SH-SY5Y (cell line): Measurements from ENCODE around the gene ZBTB17.

Experiments
- GATA2 ChIP-seq: IDR thresholded peaks from 2 replicates; pipeline ENCODE4 v1.6.1; 2011; ENCODE audit warnings: mild to moderate bottlenecking, low read depth, low read length
- GATA3 ChIP-seq: IDR thresholded peaks from 2 replicates; pipeline ENCODE4 v1.6.1; 2011; ENCODE audit warnings: low read depth, mild to moderate bottlenecking, low read length, moderate library complexity

ZBTB17 gene

DNA sequence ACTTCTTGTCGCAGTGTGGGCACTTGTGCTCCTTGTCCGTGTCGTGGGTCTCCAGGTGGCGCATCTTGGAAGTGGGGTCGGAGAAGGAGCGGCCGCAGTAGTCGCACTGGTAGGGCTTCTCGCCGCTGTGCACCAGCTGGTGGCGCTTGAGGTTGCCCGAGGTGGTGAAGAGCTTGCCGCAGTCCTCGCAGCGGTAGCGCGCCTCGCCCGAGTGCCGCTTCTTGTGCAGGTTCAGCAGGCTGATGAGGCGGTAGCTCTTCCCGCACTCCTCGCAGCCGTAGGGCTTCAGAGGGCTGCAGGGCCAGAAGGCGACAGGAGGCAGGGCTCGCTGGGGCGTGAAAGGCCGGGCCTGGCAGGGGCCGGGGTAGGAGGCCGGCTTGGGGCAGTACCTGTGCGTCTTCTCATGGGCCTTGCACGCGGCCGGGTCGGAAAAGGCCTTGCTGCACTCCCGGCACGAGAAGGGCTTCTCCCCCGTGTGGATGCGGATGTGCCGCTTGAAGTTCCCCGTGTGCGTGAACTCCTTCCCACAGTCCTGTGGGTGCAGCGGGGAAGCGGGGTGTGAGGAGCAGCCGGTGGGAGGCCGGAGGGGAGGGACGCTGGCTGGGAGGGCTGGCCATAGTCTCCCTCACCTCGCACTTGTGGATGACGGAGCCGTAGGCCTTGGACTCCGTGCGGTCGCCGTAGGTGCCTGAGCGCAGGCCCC, 31.4 kb downstream of the ZBTB17 start:
- TF ChIP-seq GATA2 (no peak), GATA3 (no peak)

GRCh38 chr1:15943992-15944307, 32.0 kb downstream of the ZBTB17 start:
- no peak for TF ChIP-seq GATA2
- TF ChIP-seq GATA3, result no peak

- no peak for TF ChIP-seq GATA3
- TF ChIP-seq GATA2, result no peak
Observed at GRCh38 chr1:15943328-15943991, 32.4 kb downstream of the ZBTB17 start.

DNA sequence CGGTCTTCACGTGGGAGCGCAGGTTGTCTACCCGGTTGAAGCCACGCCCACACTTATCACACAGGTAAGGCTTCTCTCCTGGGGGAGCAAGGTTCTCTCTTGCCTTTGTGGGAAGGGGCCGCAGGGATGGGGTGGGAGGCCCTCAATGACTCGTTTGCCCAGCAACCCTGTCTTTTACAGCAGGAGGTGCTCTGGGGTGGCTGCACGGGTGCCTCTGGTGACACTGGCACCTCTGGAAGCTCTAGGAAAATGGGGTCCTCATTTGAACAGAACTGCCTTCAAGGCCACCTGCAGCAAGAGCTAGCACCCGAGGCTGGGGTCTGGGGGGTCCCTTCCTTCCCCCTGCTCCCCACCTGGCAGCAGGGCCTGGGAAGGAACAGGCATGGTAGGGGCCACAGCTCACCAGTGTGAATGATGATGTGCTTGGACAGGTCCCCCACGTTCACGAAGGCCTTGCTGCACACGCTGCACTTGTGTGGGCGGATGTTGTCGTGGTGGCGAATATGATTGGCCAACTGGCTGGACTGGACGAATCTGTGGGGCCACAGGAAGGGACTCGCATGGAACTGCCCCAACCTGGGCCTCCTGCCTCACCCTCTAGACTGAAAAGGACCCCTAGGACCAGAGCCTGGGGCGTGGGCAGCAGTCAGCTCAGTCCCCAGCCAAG, 33.1 kb downstream of the ZBTB17 start:
- no peak for TF ChIP-seq GATA2
- TF ChIP-seq GATA3, result no peak

DNA sequence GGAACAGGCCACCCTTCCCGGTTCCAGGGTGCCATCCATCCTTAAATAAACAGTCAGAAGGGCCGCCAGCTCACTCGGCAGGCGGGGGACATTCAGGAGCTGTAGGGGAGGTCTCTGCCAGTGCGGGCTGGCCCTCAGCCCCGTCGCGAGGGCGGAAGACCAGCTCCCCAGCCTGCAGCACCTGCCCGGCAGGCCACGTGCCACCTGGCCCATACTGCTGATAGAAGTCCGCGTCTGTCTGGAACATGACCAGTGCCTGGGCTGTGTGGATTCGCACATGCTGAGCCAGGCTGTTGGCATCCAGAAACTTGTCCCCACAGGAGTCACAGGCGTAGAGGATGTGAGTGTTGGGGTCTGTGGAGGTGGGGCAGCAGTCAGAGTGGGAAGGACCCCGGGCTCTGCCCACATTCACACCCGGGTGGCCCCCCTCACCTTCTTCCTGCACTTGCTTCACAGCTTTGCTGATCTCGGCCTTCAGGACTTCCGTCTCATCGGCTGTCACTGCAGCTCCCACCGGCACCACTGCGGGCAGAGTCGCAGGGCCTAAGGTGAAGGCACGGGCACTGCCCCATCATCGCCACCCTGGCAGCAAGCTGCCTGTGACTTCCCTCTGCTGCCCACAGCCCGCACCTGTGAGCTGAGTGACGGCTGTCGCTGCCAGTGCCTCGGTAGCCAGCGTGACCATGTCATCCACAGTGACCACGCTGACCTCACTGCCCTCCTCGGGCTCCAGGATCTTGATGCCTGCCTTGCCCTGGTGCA, 33.8 kb downstream of the ZBTB17 start:
- TF ChIP-seq GATA2 (no peak), GATA3 (no peak)

- TF ChIP-seq GATA2 (no peak), GATA3 (no peak)
Observed at GRCh38 chr1:15941044-15941840, 34.7 kb downstream of the ZBTB17 start.

DNA sequence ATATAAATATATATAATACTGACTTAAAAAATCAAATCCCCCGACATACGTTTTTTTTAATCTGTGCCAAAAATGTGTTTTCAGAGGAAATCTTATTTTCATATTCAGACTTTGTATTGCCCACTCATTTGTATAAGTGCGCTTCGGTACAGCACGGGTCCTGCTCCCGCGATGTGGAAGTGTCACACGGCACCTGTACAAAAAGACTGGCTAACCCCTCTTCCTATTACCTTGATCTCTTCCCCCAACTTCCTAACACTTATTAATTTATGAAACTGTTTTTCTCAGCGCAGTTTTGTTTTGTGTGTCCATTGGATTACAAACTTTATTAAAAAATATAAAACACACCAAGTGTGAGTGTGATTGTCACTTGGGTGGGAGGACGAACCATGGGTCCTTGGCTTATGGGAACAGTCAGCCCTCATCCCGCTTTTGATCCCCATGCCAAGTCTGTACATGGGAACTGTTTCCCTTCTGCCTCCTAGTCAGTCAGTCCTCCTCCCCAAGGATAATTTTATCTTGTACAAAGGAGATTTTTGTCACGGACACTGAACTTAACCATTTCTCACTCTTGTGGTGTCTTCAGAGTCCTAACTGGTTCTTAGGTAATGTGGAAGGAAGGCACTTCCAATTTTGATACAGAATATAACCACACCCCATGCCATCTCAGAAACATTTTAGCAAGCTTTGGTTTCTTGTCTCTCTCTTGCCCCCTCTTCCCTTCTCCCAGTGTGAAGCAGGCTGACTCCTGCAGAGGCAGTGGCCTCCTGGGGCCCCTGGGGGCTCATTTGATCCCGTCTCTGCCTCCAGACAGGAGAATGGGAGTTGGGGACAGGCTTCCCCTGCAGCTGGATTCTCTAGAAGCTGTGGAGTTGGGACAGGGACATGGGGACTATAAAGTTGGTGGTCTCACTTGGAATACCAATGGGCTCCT, 35.5 kb downstream of the ZBTB17 start:
- TF ChIP-seq GATA2 (no peak), GATA3 (no peak)

GRCh38 chr1:15939181-15940109, 36.5 kb downstream of the ZBTB17 start:
- no peak for TF ChIP-seq GATA3
- TF ChIP-seq GATA2, result peak; percentile 95

GRCh38 chr1:15938628-15939161, 37.2 kb downstream of the ZBTB17 start:
- TF ChIP-seq GATA3 (no peak), GATA2 (no peak)

DNA sequence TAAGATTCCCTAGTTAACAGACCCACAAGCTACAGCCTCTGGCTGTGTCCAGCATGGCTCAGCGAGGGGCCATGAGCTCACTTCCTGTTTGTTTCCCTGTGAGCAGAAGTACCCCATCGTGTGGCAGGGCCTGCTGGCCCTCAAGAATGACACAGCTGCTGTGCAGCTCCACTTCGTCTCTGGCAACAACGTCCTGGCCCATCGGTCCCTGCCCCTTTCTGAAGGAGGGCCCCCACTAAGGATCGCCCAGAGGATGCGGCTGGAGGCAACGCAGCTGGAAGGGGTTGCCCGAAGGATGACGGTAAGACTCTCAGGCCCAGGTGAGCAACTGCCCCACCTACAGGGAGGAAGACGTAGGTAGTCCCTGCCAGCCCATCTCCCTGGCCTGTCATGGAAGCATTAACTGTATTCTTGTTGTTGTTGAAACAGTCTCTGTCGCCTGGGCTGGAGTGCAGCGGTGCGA, 38.2 kb downstream of the ZBTB17 start:
- TF ChIP-seq GATA2 (no peak), GATA3 (no peak)

DNA sequence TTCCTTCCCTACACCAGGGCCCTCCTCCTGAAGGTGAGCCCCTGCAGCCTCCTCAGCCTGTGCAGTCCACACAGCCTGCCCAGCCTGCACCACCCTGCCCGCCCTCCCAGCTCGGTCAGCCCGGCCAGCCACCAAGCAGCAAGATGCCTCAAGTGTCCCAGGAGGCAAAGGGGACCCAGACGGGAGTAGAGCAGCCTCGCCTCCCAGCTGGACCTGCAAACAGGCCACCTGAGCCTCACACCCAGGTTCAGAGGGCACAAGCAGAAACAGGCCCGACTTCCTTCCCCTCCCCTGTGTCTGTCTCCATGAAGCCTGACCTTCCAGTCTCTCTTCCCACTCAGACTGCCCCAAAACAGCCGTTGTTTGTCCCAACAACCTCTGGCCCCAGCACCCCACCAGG, 38.8 kb downstream of the ZBTB17 start:
- no peak for TF ChIP-seq GATA2
- TF ChIP-seq GATA3, result no peak

GRCh38 chr1:15936025-15936424, 39.9 kb downstream of the ZBTB17 start:
- TF ChIP-seq GATA3 (no peak), GATA2 (no peak)
